SK-N-MC (cell line): ENCODE results near the gene MGMT.

Experiments used
- EZH2 ChIP-seq: fragments of 200-600 bp; sonication (generic); IDR thresholded peaks from one replicate; pipeline ENCODE4 v1.6.1; 2017; ENCODE audit warnings: antibody characterized with exemption
- POLR2AphosphoS5 ChIP-seq: IDR thresholded peaks from 2 replicates; pipeline ENCODE4 v1.6.1; 2012; ENCODE audit warnings: mild to moderate bottlenecking, low read depth, low read length, borderline replicate concordance

DNA sequence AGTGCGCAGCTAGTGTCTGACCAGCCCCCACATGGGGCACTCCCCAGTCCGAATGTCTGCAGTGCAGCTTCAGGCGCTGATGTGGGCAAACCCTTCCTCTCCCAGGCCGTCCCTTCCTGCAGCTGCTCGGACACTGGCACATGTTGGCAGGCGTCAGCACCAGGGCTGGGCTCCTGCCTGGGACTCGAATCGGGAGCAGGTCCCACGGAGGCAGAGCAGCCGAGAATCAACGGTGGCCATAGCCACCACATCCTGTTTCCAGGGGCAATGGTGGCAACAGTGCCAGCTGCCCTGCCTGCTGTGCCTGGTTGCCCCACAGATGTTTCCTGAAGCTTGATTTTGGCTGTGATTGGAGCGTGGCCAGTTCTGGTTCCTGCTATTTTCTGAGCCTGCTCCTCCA, 65.8 kb downstream of the MGMT start:
- TF ChIP-seq POLR2AphosphoS5 = no peak
- TF ChIP-seq EZH2 = no peak
